ENCODE results near the gene TMEM233.

The TMEM233 gene

DNA sequence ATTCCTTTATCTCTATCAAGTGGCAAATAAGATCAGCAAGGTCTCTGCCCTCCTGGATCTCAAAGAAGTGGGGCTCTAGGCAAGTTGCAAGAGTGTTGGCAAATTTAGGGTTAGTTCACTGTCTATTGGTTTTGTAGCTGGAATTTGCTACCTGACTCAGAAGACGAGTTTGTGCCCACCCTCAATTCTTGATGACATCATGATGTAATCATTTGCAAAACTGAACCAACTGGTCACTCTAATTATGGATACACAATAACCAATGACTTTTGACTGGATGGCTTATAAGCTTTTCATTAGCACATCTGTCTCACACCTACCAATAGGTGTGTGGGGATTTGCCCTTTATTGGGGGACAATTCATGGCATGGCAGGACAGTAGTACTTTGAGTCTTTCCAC is 4.6 kb downstream of the TMEM233 start:
- peaks cover 20% of the 10 kb centered on the region for H3K27me3 ChIP-seq (replicated peaks)
- no peaks in the 10 kb centered on the region for H3K36me3 ChIP-seq (replicated peaks)
- no peak overlapping the region for H3K4me3 ChIP-seq (ENCODE audit: low read depth, low read length)
- no peak overlapping the region for H3K27ac ChIP-seq
- in situ Hi-C loops (cut with HindIII; ENCODE audit: low pct_ligation_motif_present, low sequenced_read_pairs), result no loop called here
- TF ChIP-seq, protein P1, sequence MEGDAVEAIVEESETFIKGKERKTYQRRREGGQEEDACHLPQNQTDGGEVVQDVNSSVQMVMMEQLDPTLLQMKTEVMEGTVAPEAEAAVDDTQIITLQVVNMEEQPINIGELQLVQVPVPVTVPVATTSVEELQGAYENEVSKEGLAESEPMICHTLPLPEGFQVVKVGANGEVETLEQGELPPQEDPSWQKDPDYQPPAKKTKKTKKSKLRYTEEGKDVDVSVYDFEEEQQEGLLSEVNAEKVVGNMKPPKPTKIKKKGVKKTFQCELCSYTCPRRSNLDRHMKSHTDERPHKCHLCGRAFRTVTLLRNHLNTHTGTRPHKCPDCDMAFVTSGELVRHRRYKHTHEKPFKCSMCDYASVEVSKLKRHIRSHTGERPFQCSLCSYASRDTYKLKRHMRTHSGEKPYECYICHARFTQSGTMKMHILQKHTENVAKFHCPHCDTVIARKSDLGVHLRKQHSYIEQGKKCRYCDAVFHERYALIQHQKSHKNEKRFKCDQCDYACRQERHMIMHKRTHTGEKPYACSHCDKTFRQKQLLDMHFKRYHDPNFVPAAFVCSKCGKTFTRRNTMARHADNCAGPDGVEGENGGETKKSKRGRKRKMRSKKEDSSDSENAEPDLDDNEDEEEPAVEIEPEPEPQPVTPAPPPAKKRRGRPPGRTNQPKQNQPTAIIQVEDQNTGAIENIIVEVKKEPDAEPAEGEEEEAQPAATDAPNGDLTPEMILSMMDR (IDR thresholded peaks at IDR 0.05; ENCODE audit: low read depth, low read length, missing control alignments), result no peak
- no peak for DNase-seq

DNA sequence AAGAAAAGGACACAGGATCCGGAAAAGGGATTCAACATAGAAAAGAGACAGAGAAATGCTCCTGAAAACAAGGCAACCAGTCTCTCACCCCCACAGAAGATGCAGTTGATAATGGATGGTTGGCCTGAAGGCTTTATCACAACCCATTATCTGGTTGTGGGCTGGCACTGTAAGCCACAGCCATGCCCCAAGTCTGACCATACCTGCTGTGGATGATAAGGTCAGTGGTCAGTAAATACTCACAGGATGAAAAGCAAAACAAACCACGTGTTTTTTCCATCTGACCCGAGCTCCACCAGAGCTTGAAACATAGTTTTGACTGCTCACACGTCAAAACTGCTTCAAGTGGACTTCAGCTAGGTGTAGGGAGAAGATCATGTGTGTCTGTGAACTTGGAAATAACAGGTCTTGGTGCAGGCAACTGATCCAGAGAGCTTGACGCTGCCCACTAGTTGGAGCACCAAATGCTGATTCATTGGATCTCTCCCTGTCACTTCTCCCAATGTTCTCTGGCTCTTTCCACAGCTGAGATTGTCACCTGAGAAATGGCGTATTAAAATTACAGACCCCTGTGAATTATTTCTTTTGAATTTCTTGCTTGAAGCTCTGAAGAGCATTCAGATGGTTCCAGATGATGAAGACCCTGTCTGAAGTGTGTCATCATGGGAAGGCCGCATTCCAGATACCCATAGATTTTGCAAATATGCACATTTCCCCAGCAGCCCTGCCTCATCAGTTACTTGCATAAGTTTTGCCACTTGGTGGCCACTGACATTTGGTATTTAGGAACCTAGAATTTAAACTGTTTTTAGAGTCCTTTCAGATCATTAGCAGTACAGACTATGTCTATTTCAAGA is 8.5 kb downstream of the TMEM233 start:
- TF ChIP-seq, protein P1 (IDR thresholded peaks at IDR 0.05; ENCODE audit: low read depth, low read length, missing control alignments), result no peak
- H3K36me3 ChIP-seq (replicated peaks), result no peaks in the 10 kb centered on the region
- no peaks in the 10 kb centered on the region for H3K27me3 ChIP-seq (replicated peaks)
- in situ Hi-C loops (cut with HindIII; ENCODE audit: low pct_ligation_motif_present, low sequenced_read_pairs), result no loop called here
- H3K27ac ChIP-seq, result no peak overlapping the region
- DNase-seq, result no peak
- no peak overlapping the region for H3K4me3 ChIP-seq (ENCODE audit: low read depth, low read length)

DNA sequence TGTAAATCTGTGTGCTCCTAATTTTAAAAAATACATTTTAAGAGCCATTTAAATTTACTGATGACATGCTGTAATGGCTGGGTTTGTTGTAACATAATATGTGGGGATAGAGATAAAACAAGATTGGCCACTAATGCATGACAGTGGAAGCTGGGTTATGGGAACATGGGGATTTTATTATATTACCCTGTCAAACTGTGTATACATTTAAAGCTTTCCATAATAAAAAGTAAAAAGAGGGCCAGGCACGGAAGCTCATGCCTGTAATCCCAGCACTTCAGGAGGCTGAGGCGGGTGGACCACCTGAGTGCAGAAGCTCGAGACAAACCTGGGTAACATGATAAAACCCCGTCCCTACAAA is 9.1 kb downstream of the TMEM233 start:
- no peaks in the 10 kb centered on the region for H3K36me3 ChIP-seq (replicated peaks)
- in situ Hi-C loops (cut with HindIII; ENCODE audit: low pct_ligation_motif_present, low sequenced_read_pairs), result no loop called here
- no peaks in the 10 kb centered on the region for H3K27me3 ChIP-seq (replicated peaks)
- no peak for DNase-seq
- no peak overlapping the region for H3K27ac ChIP-seq
- TF ChIP-seq, protein P1 (IDR thresholded peaks at IDR 0.05; ENCODE audit: low read depth, low read length, missing control alignments), result no peak
- no peak overlapping the region for H3K4me3 ChIP-seq (ENCODE audit: low read depth, low read length)

DNA sequence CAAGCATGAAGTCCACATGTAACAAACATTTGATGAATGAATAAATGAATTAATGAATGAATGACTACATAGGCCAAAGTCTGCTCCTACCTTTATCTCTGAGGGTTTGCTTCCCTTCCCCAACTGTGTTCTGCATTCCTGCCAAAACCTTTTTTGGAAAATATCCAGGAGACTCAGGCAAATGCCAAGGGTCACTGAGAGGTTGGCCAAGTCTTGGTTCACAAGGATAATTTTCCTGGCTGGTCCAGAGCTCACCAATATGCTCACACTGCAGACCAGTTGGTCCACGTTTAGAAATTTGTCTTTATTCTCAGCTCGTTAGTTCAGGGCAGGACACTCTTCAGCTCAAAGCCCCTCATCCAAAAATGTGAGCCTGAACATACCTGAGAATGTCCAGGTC is 10.2 kb downstream of the TMEM233 start:
- Histone ChIP-seq H3K4me3 (ENCODE audit: low read depth, low read length) (no peak overlapping the region), H3K27me3 (replicated peaks) (no peaks in the 10 kb centered on the region), H3K36me3 (replicated peaks) (no peaks in the 10 kb centered on the region), H3K27ac (no peak overlapping the region)
- TF ChIP-seq, protein P1 (IDR thresholded peaks at IDR 0.05; ENCODE audit: low read depth, low read length, missing control alignments), result no peak
- in situ Hi-C loops (cut with HindIII; ENCODE audit: low pct_ligation_motif_present, low sequenced_read_pairs), result no loop called here
- DNase-seq, result no peak

DNA sequence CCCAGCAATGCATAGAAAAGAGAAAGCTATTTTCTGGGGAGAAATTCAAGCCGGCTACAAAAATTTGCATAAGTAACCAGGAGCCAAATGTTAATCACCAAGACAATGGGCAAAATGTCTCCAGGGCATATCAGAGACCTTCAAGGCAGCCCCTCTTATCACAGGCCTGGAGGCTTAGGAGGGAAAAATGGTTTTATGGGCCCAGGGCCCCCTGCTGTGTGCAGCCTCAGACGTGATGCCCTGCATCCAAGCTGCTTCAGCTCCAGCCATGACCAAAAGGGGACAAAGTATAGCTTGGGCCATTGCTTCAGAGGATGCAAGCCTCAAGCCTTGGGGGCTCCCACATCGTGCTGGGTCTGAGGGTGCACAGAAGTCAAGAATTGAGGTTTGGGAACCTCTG is 15.8 kb downstream of the TMEM233 start:
- Histone ChIP-seq H3K27ac (no peak overlapping the region), H3K4me3 (ENCODE audit: low read depth, low read length) (no peak overlapping the region), H3K27me3 (replicated peaks) (no peaks in the 10 kb centered on the region), H3K36me3 (replicated peaks) (no peaks in the 10 kb centered on the region)
- in situ Hi-C loops (cut with HindIII; ENCODE audit: low pct_ligation_motif_present, low sequenced_read_pairs), result no loop called here
- no peak for DNase-seq
- TF ChIP-seq, protein P1 (IDR thresholded peaks at IDR 0.05; ENCODE audit: low read depth, low read length, missing control alignments), result no peak

Data from brain microvascular endothelial cell (primary cell).